AG04449 (cell line): ENCODE measurements around the gene RSRC2.

Source experiments
- CTCF ChIA-PET: fragments of 350-600 bp; formaldehyde crosslinking; extraction: SDS; loops from one replicate; lab custom pipeline; 2021; ENCODE audit warnings: antibody characterized with exemption; lab: Yijun Ruan, JAX
- POLR2A ChIA-PET: fragments of 400-600, 350-600 bp; formaldehyde crosslinking; extraction: SDS; loops from one replicate; lab custom pipeline; 2020; ENCODE audit warnings: antibody characterized with exemption, inconsistent platforms; lab: Yijun Ruan, JAX
- DNase-seq: peaks from one replicate; pipeline ENCODE4 v3.0.0-alpha.2; 2010; ENCODE audit warnings: low read depth, low spot score
- H3K4me3 ChIP-seq: 2 replicates; pipeline ENCODE4 v1.5.1; 2011; ENCODE audit warnings: low read depth, mild to moderate bottlenecking, control low read depth, low read length
- TF ChIP-seq, protein P1 (sequence below): IDR thresholded peaks from one replicate; pipeline ENCODE4 v1.5.1; 2011; ENCODE audit warnings: mild to moderate bottlenecking, moderate library complexity, low read length, control low read depth, inconsistent platforms; ENCODE audit not compliant: insufficient read depth; ENCODE audit errors: missing control alignments

The RSRC2 gene

DNA sequence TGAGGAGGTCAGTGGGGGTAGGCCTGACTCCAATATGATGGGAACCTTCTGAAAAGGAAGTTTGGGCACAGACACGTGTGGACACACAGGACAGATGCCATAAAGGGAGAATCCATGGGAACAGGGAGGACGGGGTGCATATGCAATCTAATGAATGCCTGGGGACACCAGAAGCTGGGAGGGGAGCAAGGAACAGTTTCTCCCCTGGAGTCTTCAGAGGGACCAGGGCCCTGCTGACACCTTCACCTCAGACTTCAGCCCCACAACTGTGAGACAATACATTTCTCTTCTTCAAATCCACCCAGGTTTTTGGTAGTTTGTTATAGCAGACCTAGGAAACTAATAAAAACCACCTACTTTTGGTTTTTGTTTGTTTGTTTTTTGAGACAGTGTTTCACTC, 69.1 kb downstream of the RSRC2 start:
- TF ChIP-seq, protein P1, sequence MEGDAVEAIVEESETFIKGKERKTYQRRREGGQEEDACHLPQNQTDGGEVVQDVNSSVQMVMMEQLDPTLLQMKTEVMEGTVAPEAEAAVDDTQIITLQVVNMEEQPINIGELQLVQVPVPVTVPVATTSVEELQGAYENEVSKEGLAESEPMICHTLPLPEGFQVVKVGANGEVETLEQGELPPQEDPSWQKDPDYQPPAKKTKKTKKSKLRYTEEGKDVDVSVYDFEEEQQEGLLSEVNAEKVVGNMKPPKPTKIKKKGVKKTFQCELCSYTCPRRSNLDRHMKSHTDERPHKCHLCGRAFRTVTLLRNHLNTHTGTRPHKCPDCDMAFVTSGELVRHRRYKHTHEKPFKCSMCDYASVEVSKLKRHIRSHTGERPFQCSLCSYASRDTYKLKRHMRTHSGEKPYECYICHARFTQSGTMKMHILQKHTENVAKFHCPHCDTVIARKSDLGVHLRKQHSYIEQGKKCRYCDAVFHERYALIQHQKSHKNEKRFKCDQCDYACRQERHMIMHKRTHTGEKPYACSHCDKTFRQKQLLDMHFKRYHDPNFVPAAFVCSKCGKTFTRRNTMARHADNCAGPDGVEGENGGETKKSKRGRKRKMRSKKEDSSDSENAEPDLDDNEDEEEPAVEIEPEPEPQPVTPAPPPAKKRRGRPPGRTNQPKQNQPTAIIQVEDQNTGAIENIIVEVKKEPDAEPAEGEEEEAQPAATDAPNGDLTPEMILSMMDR, result no peak
- DNase-seq, result no peak
- ChIA-PET POLR2A (no interaction called here), CTCF (interaction anchor here (0.6 to 11.3 kb wide), 2 partner anchors 8 to 15 kb away, joined by 3 to 59 read pairs; no protein-coding TSS in a partner anchor)
- H3K4me3 ChIP-seq, result no peak overlapping the region

- POLR2A ChIA-PET, result no interaction called here
These were observed 72.0 kb downstream of the RSRC2 start for GRCh38 chr12:122454739-122455138.

GRCh38 chr12:122454250-122454721, 72.5 kb downstream of the RSRC2 start:
- CTCF ChIA-PET, result interaction anchor here (11.3 kb wide), 1 partner anchor 18 kb away, joined by 59 read pairs; no protein-coding TSS in a partner anchor
- TF ChIP-seq, protein P1, result no peak
- POLR2A ChIA-PET, result no interaction called here

More at GRCh38 chr12:122454739-122455138, 72.0 kb downstream of the RSRC2 start:
- no peak overlapping the region for H3K4me3 ChIP-seq
- CTCF ChIA-PET, result interaction anchor here (11.3 kb wide), 1 partner anchor 18 kb away, joined by 59 read pairs; no protein-coding TSS in a partner anchor
- TF ChIP-seq, protein P1, result no peak
- no peak for DNase-seq

More at GRCh38 chr12:122454250-122454721, 72.5 kb downstream of the RSRC2 start:
- DNase-seq, result no peak
- no peak overlapping the region for H3K4me3 ChIP-seq
